ENCODE measurements around the gene SECISBP2.

The SECISBP2 gene

DNA sequence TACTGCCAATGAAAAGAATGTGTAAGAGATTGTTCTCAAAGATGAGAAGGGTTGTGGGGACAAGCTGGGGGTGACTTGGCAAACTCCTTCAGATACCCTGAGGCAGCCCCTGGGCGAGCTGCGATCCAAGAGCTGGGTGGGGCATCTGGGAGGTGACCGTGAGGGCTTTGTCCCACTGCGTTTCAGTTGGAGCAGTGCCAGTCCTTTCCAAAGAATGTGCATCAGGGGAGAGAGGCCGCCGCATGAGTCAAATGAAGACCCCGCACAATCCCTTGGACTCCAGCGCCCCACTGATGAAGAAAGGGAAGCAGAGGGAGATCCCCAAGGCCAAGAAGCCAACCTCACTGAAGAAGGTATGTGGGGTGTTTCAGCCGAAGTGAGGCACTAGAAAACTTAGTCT, 28.4 kb downstream of the SECISBP2 start:
- DNase-seq (ENCODE audit: extremely low read depth in 1 of 2, low read depth in 1 of 2) = no peak

GRCh38 chr9:89347651-89348050, 29.4 kb downstream of the SECISBP2 start:
- no peak for DNase-seq (ENCODE audit: extremely low read depth in 1 of 2, low read depth in 1 of 2)

GRCh38 chr9:89349607-89350006, 31.3 kb downstream of the SECISBP2 start:
- DNase-seq (ENCODE audit: extremely low read depth in 1 of 2, low read depth in 1 of 2) = no peak

DNA sequence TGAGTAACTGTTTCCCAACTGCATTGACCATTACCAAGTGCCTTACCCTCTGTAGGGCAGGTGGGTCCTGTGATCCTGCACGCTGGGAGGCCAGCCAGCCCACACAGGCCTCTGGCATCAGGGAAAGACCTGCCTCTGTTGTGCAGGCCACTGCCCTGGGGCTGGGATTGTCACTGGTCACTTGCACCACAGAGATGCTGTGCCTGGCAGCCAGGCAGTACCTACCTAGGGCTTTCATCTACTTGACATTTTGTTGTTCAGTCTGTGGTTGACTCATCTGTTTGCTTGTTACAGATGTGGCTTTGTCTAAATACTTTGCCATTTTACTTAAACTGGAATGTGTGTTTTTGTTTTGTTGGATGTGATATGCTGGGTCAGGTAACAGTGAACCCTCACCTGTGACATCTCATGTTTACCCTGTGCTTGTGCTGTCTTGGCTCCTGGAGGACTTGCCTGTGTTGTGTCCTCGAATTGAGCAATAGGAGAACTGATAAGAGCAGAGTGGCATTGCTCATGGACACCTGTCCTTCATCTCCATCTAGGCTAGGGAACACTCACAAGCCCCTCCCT, 32.8 kb downstream of the SECISBP2 start:
- DNase-seq (ENCODE audit: extremely low read depth in 1 of 2, low read depth in 1 of 2) = no peak

- no peak for DNase-seq (ENCODE audit: extremely low read depth in 1 of 2, low read depth in 1 of 2)
These were observed 33.4 kb downstream of the SECISBP2 start for GRCh38 chr9:89351584-89352300.

DNA sequence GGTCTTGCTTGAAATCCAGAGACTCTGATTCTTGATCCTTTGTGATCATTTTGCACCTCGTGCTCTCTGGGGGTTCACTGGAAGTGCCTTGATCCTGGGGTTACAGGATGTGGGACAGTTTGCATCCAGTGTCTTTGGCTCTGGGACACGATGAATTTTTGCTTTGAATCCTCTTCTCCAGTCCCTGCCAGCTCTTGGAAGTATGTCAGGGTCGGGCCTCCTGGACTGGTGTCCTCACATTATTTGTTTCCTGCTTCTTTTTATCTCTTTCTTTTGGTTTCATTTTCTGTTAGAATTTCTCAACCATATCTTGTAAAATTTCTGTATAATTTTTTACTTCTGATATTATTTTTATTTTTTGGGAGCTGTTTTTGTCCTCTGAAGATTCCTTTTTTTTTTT, 34.2 kb downstream of the SECISBP2 start:
- DNase-seq (ENCODE audit: extremely low read depth in 1 of 2, low read depth in 1 of 2) = no peak

DNA sequence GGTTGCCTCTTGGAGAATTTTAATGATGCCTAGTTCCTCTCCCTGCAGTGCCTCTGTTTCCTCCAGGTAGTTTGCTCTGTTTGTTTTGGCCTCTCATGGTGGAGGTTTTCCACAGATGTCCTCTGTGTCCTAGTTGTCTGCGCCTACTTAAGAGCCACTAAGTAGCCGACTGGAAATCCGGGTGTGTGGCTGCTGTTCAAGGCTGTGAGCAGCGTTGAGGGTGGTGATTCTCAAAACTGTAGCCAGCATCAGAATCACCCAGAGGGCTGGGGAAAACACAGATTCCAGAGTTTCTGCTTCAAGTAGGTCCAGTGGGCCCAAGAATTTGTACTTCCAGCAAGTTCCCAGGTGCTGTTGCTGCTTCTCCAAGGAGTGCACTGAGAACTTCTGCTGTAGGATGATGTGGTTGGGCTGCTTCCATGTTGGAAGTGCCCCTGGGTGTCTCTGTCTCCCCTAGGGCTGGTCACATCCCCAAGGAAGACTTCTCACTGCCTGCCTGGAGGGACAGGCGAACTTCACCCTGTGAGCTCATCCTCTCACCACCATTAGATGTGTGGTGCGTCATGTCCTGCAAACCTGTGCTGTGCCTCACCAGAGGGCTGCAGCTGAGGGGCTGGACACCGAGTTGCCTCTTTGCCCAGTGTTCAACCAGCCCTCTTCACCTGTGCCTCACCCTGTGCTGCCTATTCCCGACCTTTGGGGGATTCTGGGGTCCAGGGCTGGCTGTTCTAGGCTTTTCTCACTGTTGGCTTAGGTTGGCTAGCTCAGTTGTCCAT, 34.8 kb downstream of the SECISBP2 start:
- no peak for DNase-seq (ENCODE audit: extremely low read depth in 1 of 2, low read depth in 1 of 2)

DNA sequence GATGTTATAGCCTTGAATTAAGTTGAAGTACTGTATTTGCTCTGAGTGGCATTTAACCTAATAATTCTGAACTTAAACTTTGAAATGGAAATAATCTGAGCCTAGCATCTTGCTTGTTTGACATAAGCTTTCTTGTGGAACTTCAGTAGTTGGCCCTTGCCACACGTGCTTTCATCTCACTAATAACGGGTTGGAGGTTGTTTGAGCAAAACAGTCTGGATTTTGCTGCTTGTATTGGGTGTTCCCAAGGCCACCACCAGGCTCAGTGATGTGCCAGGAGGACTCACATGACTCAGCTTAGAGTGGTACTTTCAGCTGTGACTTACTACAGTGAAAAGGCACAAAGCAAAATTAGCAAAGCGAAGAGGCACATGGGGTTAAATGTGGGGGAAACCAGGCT, 35.7 kb downstream of the SECISBP2 start:
- no peak for DNase-seq (ENCODE audit: extremely low read depth in 1 of 2, low read depth in 1 of 2)

DNA sequence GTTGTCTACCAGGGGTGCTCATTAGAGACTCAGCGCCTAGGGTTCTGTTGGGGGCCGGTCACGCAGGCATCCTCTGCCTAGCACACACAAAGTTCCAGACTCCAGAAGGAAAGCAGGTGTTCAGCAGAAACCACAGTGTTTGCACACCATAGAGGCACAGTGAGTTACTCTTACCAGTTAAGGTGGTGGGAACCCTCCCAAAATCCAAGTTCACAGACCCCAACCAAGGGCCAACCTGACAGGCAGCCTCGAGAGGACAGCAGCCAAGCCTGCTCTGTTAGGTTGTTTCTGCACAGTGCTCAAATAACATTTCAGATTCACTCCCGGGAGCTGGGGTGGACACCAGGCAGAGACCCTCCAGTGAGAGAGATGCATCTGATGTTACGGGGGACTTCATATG, 36.2 kb downstream of the SECISBP2 start:
- no peak for DNase-seq (ENCODE audit: extremely low read depth in 1 of 2, low read depth in 1 of 2)

DNA sequence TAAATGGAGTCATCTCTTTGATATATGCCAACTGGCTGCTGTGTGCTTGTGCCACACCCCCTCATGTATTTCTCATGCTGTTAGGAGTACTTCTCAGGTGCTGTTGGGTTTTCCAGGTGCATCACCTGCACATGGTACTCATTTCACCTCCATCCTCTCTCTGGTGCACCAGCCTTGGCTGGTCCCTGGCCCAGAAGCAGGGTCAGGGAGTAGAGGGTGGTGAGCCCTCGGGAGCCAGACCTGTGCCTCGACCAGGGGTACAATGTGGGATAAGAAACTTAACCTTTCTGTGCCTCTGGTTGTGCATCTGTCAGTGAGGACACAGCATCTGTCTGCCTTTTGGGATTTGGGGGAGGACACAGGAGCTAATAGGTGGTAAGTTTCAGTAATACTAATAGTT, 38.5 kb downstream of the SECISBP2 start:
- no peak for DNase-seq (ENCODE audit: extremely low read depth in 1 of 2, low read depth in 1 of 2)

- DNase-seq (ENCODE audit: extremely low read depth in 1 of 2, low read depth in 1 of 2) = no peak
These were observed 39.3 kb downstream of the SECISBP2 start for GRCh38 chr9:89357331-89358197.

GRCh38 chr9:89358376-89358916, 40.1 kb downstream of the SECISBP2 start:
- no peak for DNase-seq (ENCODE audit: extremely low read depth in 1 of 2, low read depth in 1 of 2)

GRCh38 chr9:89358985-89359384, 40.7 kb downstream of the SECISBP2 start:
- no peak for DNase-seq (ENCODE audit: extremely low read depth in 1 of 2, low read depth in 1 of 2)

DNA sequence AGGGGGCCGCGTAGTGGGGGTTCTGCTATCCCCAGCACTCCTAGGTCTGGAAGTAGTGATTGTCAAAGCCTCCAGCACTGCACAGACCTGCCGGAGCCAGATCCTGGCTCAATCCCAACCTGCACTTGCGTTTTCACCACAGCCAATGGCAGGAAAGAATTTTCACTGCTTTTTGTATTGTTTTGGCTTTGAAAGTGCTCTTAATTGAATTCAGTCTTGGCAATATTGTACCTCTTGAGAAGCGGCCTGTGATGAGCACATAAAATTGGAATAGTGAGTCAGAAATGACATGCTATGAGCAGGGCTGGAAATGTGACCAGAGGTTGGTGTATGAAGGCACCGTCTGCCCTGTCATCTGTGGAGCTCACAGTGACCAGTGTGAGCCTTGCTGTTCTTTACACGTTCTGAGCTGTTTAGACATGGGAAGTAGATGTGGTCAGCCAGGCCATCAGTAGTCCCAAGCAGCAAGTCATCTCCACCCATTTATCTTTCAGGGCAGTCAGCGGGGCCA, 41.5 kb downstream of the SECISBP2 start:
- DNase-seq (ENCODE audit: extremely low read depth in 1 of 2, low read depth in 1 of 2) = no peak

DNA sequence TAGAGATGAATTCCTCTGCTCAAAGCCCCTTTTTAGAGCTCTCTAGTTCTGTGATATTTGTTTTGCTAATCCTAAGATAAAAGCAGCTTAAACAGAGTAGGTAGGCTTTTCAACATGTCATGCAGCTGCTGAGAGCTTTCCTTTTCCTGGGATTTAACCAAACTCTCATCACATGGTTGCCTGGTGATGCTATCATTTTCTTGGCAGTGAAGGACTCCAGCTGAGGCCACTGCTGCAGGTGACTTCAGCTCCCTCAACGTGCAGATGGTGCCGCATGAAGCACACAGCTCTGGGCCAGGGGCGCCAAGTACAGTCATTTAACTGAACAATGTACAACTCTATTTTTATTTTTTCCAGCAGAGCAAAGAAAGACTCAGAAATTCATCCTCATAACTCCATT, 42.2 kb downstream of the SECISBP2 start:
- no peak for DNase-seq (ENCODE audit: extremely low read depth in 1 of 2, low read depth in 1 of 2)

GRCh38 chr9:89361031-89361430, 42.7 kb downstream of the SECISBP2 start:
- DNase-seq (ENCODE audit: extremely low read depth in 1 of 2, low read depth in 1 of 2) = no peak

DNA sequence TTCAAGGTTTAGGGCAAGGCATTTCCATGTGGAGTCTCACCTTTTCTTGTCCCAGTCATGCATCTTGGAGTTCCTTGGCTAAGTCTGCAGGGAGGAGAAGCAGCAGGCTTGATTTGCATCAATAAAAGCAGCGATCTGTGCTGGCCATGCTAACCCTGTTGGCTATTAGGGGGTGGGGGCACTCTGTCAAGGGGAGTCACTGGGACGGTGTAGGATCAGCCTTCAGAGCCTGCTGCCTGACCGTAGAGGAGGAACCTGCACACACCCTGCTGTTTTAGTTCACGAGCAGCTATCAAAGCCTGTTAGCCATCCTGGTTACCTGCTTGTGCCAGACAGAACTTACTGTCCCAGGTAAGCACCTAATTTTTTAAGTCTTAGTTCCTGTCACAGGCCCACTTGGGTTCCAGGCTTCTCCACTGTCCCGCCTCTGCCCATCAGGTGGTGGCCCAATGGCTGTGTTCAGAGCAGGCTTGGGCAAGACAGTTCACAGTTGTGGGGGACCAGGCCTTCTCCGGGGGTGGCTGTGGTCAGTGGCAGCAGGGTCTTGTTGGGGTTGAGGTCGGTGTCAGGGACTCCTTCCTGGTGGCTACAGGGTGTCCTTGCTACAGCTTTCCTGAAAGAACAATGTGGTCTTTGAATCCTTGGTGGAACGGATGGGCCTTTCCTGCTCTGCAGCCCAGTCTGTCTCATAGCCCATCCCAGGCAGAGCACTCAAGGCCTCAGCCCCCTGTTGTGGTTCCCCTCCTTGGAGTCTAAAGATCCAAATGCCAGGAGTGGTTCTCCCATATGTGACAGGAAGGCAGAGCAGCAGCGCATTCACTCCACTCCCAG, 43.7 kb downstream of the SECISBP2 start:
- no peak for DNase-seq (ENCODE audit: extremely low read depth in 1 of 2, low read depth in 1 of 2)

DNA sequence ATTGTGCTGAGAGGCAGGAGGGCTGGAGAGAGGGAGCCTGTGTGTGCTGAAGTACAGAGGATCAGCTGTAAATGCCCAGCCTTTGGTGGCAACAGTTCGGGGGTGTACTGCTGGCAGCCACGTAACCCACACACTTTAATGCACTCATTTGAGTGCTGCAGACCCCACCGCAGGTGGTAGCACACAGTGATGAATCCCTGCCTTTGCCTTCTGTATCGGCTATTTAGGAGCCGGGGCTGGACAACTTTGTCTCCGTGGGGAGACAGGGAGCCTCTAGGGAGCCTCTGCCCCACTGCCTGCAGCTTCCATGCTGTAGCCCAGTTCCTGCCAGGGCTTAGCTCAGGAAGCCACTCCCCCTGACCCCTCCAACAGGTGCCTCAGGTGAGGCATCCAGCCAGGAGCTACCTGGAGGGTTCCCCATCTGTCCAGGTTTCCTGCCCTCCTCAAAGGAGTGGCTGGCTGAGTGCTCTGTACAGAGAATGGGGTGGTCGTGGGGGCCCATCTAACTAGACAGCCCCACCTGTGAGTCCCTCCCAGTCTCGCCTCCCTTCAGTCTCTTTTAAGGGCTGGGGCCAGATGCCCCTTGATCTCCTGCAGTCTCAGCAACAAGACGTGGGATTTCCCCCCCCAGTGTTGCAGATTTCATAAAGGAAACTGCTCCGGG, 44.5 kb downstream of the SECISBP2 start:
- DNase-seq (ENCODE audit: extremely low read depth in 1 of 2, low read depth in 1 of 2) = no peak

- DNase-seq (ENCODE audit: extremely low read depth in 1 of 2, low read depth in 1 of 2) = no peak
These were observed 45.0 kb downstream of the SECISBP2 start for GRCh38 chr9:89363311-89363670.
